Adrenal gland (tissue), 12 donors: ENCODE data around the gene SNX32. TPM values are rescaled to one million over a fixed set of nuclear protein-coding genes. Genes with fewer than 3 reads are reported as not detected.
A peak's percentile ranks its signal among the peaks of the same experiment; 100 is the strongest.

Experiments
- DNase-seq, 7 donors: peaks; one replicate each; pipeline ENCODE4 v3.0.0-alpha.2; 2019 to 2020
- H3K27ac ChIP-seq, 5 donors: fragments of 200-600 bp; sonication (generic) in 4 of 5; 1 replicate in 3 of 5; 2 replicates in 2 of 5; pipeline versions ENCODE4 v1.5.1 to v1.8.0; 2016 to 2020; ENCODE audit warnings: mild to moderate bottlenecking in 1 of 5
- H3K27me3 ChIP-seq: fragments of 200-600 bp; 2 replicates; pipeline ENCODE4 v1.8.0; 2021
- H3K36me3 ChIP-seq, 2 donors: fragments of 200-600 bp; replicated peaks in 1 of 2; 1 replicate in 1 of 2; 2 replicates in 1 of 2; pipeline versions ENCODE4 v1.5.1 to v1.8.0; 2018 to 2022
- H3K4me1 ChIP-seq, 2 donors: fragments of 200-600 bp; replicated peaks in 1 of 2; 1 replicate in 1 of 2; 2 replicates in 1 of 2; pipeline versions ENCODE4 v1.5.1 to v1.8.0; 2018 to 2021
- H3K4me3 ChIP-seq, 4 donors: fragments of 200-600 bp; sonication (generic) in 3 of 4; one replicate each; pipeline ENCODE4 v1.5.1; 2016 to 2018
- H3K9me3 ChIP-seq, 3 donors: fragments of 200-600 bp; sonication (generic) in 1 of 3; replicated peaks in 1 of 3; 1 replicate in 2 of 3; 2 replicates in 1 of 3; pipeline versions ENCODE4 v1.5.1 to v1.8.0; 2016 to 2021
- POLR2A ChIP-seq, 2 donors: fragments of 450-650 bp; IDR thresholded peaks; one replicate each; pipeline ENCODE4 v1.6.1; 2017; ENCODE audit warnings: antibody characterized with exemption in 2 of 2, mild to moderate bottlenecking in 2 of 2, moderate library complexity in 1 of 2
- WGBS, 4 donors: extraction: QIAGEN DNeasy Blood & Tissue Kit in 2 of 4; methylation state at CpG; one replicate each; pipeline versions ENCODE4 v1.1.5 to v1.1.7; 2013 to 2017; 5-methylcytosine and 5-hydroxymethylcytosine counted together
- intact Hi-C, 2 donors: fragments of 100-400 bp; cut with DNase I; formaldehyde crosslinking; loops; one replicate each; pipeline versions ENCODE4 v1.14.1 to v1.15.0; 2022 to 2023
- polyA plus RNA-seq, 3 donors: library from polyadenylated mRNA; stranded (reverse); fragments of 200-250 nt in 2 of 3; fragments of 350-450 nt in 1 of 3; fragmentation: Illumina TruSeq in 1 of 3; extraction: RNeasy Lipid Tissue Mini Kit (QIAGEN cat#74804) in 1 of 3; gene quantifications; one replicate each; pipeline ENCODE4 v1.2.3, GENCODE V29; 2013 to 2014
- total RNA-seq, 9 donors: library from RNA; depleted of rRNA in 4 of 9; stranded (reverse); fragments of >200 nt in 4 of 9; fragments of 120-200 nt in 1 of 9; fragmentation: NEBNext Ultra II Directional in 1 of 9; extraction: Animal tissue kit (Norgen Biotek cat#: 25700) in 1 of 9; gene quantifications; one replicate each; pipeline versions ENCODE4 v1.1.0 to v1.2.4, GENCODE V29; 2013 to 2023
- TF ChIP-seq, protein P1 (sequence below), 6 experiments: fragments of 450-650 bp in 4 of 6; fragments of 200-600 bp in 2 of 6; sonication (generic) in 1 of 6; IDR thresholded peaks; 1 replicate in 5 of 6; 2 replicates in 1 of 6; pipeline versions ENCODE4 v1.5.1 to v1.8.0; 2016 to 2021; ENCODE audit warnings: antibody characterized with exemption in 6 of 6, mild to moderate bottlenecking in 2 of 6, moderate library complexity in 1 of 6
- donor health status: healthy with polysubstance abuse.
- donor health status: Bipolar disorder and iron deficiency.
- donor health status: DM: yes; HTN: yes; CAD: no.
- donor health status: DM: no; HTN: no; CAD: no.
- donor health status: DM: no; HTN: no; CAD: no.
- donor health status: DM: yes; HTN: yes; CAD: no.

The SNX32 gene
- total and polyA plus RNA-seq, 12 donors, result 0.11 to 1.2 (median 0.50) TPM; not detected in 3

- H3K9me3 ChIP-seq, result no peaks in the 10 kb centered on the region
- peaks cover 0 to 70% of the 10 kb centered on the region in 2 donors for H3K36me3 ChIP-seq
- no peak for TF ChIP-seq POLR2A (IDR thresholded peaks at IDR 0.05)
- TF ChIP-seq, protein P1, sequence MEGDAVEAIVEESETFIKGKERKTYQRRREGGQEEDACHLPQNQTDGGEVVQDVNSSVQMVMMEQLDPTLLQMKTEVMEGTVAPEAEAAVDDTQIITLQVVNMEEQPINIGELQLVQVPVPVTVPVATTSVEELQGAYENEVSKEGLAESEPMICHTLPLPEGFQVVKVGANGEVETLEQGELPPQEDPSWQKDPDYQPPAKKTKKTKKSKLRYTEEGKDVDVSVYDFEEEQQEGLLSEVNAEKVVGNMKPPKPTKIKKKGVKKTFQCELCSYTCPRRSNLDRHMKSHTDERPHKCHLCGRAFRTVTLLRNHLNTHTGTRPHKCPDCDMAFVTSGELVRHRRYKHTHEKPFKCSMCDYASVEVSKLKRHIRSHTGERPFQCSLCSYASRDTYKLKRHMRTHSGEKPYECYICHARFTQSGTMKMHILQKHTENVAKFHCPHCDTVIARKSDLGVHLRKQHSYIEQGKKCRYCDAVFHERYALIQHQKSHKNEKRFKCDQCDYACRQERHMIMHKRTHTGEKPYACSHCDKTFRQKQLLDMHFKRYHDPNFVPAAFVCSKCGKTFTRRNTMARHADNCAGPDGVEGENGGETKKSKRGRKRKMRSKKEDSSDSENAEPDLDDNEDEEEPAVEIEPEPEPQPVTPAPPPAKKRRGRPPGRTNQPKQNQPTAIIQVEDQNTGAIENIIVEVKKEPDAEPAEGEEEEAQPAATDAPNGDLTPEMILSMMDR (IDR thresholded peaks at IDR 0.05), result no peak
- H3K27ac ChIP-seq, result no peak overlapping the region
- WGBS, 4 donors, result 84 to 88% (median 86%) methylated on average over 6 to 9 of the region's 9 CpGs
- intact Hi-C loops, result no loop called here
- no peaks in the 10 kb centered on the region for H3K27me3 ChIP-seq
- peak in 2 of 7 donors; percentile 10 to 15 for DNase-seq
- H3K4me1 ChIP-seq, result peaks cover 8 to 12% of the 10 kb centered on the region in 2 donors
- H3K4me3 ChIP-seq, result no peak overlapping the region
Observed at GRCh38 chr11:65865550-65866172, 31.9 kb downstream of the SNX32 start.

DNA sequence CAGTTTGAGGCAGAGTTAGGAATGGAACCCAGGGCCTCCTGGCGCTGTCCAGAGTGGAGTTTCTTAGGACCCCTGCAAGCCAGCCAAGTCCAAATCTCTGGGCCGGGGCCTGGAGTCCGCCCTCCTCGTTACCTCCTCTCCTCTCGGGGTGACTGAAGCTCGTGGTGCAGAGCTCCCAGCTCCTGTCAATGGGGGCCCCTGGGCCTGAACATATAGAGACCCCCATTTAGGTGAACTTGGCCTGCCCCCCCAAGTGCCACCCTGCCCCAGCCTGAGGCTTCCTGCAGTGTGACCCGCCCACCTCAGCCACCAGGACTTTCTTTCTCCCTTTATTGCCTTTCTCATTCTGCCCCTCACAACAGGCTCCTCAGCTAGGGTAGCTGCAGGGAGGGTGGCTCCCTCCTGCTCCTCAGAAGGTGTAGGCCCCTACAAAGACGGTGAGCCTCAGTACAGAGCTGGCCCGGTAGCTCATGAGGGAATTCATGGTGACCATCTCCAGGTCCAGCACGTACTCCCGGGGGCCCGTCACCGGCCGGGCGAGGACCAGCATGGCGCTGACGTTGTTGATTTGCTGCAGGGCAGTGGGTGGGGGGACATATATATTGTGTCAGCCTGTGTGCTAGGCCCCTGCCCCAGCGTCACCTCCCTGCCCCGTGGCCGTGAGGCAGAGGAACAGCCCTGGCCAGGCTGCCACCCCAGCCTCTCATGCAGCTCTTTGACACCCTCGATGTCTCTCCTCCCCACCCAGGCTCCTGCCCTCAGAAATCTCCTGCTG is 32.9 kb downstream of the SNX32 start:
- Histone ChIP-seq H3K36me3 (peaks cover 0 to 70% of the 10 kb centered on the region in 2 donors), H3K4me1 (peaks cover under 1 to 12% of the 10 kb centered on the region in 2 donors), H3K4me3 (no peak overlapping the region), H3K27me3 (no peaks in the 10 kb centered on the region), H3K9me3 (no peaks in the 10 kb centered on the region), H3K27ac (no peak overlapping the region)
- intact Hi-C loops, result no loop called here
- DNase-seq, result peak in 2 of 7 donors; percentile 7 to 16
- no peak for TF ChIP-seq POLR2A (IDR thresholded peaks at IDR 0.05)
- TF ChIP-seq, protein P1 (IDR thresholded peaks at IDR 0.05), result no peak
- 85 to 90% (median 88%) methylated on average over 11 to 21 of the region's 21 CpGs for WGBS, 4 donors

DNA sequence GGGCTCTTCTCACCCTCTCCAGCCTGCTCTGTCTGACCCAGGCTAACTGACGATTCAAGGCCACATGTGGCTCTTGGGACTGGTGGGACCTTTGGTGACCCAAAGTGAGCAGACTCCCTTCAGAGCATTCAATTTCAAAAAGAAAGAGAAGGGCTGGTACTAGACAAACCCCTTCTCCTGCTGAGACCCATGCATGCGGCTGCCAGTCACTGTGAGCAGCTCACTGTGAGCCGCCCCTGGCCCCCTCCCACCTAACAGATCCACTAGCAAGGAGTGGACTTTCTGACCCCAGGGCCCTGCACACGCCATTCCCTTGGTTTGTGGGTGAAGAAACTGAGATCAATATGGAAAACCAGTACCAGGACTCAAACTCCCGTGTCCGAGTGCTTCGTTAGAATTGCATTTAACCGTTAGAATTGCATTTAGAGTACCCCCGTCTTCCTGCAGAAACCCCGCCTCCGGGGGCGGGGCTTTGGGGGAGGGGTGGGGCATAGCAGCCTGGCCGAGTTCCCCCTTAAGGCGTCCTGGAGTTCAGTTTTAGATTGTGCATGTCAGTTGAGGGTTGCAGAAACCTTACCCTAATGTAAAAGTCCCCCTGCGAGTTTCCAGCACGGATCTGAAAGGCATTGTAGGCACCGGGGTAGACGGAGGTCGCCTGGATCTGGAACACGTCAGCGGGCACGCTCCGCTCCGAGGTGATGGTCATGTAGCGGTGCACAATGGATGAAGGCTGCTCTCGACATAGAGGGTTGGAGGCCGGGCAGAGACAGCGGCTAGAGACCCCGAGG is 33.7 kb downstream of the SNX32 start:
- Histone ChIP-seq H3K27ac (no peak overlapping the region), H3K27me3 (no peaks in the 10 kb centered on the region), H3K4me3 (no peak overlapping the region), H3K9me3 (no peaks in the 10 kb centered on the region), H3K4me1 (peaks cover 0 to 17% of the 10 kb centered on the region in 2 donors), H3K36me3 (peaks cover 0 to 65% of the 10 kb centered on the region in 2 donors)
- intact Hi-C loops, result no loop called here
- TF ChIP-seq, protein P1 (IDR thresholded peaks at IDR 0.05), result no peak
- TF ChIP-seq POLR2A (IDR thresholded peaks at IDR 0.05), result no peak
- WGBS, 4 donors, result 59 to 66% (median 62%) methylated on average over 23 to 29 of the region's 29 CpGs
- DNase-seq, result peak in 2 of 7 donors; percentile 6 to 10
